ENCODE measurements around the gene NFKBIZ. TPM values are rescaled to one million over a fixed set of nuclear protein-coding genes. Genes with fewer than 3 reads are reported as not detected.

Gene NFKBIZ
- total and polyA plus RNA-seq, 4 donors, result 27.6 to 94.8 (median 81.3) TPM

- WGBS, 2 donors, result 90 to 91% methylated on average over 8 of the region's 8 CpGs
- Histone ChIP-seq H3K4me1 (ENCODE audit: control insufficient read depth in 5 of 5, insufficient read depth in 5 of 5, low read length in 5 of 5) (peaks cover 4 to 21% (median 9%) of the 10 kb centered on the region in 5 donors), H3K27ac (ENCODE audit: low read depth in 1 of 2, low read length in 1 of 2) (no peak overlapping the region), H3K9ac (ENCODE audit: insufficient read depth in 1 of 2, low read length in 2 of 2) (no peak overlapping the region), H3K36me3 (ENCODE audit: control insufficient read depth in 4 of 4, insufficient read depth in 4 of 4, low read length in 4 of 4) (peaks cover 26 to 44% (median 39%) of the 10 kb centered on the region in 4 donors), H3K27me3 (ENCODE audit: control insufficient read depth in 3 of 3, insufficient read depth in 3 of 3, low read length in 2 of 3) (no peaks in the 10 kb centered on the region), H3K4me3 (no peak overlapping the region), H3K9me3 (ENCODE audit: control insufficient read depth in 4 of 4, insufficient read depth in 3 of 4, low read length in 3 of 4) (peaks cover 0 to 2% (median 0%) of the 10 kb centered on the region in 4 donors)
- ATAC-seq (ENCODE audit: insufficient read depth, low FRiP score) (no peak), DNase-seq (no peak)
- TF ChIP-seq, protein P1, sequence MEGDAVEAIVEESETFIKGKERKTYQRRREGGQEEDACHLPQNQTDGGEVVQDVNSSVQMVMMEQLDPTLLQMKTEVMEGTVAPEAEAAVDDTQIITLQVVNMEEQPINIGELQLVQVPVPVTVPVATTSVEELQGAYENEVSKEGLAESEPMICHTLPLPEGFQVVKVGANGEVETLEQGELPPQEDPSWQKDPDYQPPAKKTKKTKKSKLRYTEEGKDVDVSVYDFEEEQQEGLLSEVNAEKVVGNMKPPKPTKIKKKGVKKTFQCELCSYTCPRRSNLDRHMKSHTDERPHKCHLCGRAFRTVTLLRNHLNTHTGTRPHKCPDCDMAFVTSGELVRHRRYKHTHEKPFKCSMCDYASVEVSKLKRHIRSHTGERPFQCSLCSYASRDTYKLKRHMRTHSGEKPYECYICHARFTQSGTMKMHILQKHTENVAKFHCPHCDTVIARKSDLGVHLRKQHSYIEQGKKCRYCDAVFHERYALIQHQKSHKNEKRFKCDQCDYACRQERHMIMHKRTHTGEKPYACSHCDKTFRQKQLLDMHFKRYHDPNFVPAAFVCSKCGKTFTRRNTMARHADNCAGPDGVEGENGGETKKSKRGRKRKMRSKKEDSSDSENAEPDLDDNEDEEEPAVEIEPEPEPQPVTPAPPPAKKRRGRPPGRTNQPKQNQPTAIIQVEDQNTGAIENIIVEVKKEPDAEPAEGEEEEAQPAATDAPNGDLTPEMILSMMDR (IDR thresholded peaks at IDR 0.05; ENCODE audit: control extremely low read depth, extremely low read depth), result no peak
These were observed 3.9 kb downstream of the NFKBIZ start for GRCh38 chr3:101852983-101853840.

DNA sequence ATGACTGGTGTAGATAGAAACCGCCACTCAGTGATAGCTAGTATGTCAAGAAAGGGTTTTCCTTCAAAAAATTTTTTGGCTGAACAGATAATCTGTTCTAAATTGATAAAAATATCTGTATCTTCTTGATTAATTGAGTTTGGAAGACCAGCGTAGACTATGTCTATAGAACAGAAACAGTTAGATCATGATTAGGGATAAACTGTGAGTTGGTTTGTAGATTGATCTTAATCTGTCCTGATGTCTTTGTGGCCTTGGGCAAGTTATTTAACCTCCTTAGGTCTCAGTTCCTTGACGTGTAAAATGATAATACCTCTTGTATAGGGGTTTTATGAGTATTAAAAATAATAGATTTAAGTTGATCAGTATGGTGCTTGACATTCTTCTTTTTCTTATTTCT, 4.7 kb downstream of the NFKBIZ start:
- Histone ChIP-seq H3K9ac (ENCODE audit: insufficient read depth in 1 of 2, low read length in 2 of 2) (no peak overlapping the region), H3K9me3 (ENCODE audit: control insufficient read depth in 4 of 4, insufficient read depth in 3 of 4, low read length in 3 of 4) (peaks cover 0 to 2% (median 0%) of the 10 kb centered on the region in 4 donors), H3K4me3 (no peak overlapping the region), H3K27me3 (ENCODE audit: control insufficient read depth in 3 of 3, insufficient read depth in 3 of 3, low read length in 2 of 3) (no peaks in the 10 kb centered on the region), H3K27ac (ENCODE audit: low read depth in 1 of 2, low read length in 1 of 2) (no peak overlapping the region), H3K36me3 (ENCODE audit: control insufficient read depth in 4 of 4, insufficient read depth in 4 of 4, low read length in 4 of 4) (peaks cover 28 to 48% (median 44%) of the 10 kb centered on the region in 4 donors), H3K4me1 (ENCODE audit: control insufficient read depth in 5 of 5, insufficient read depth in 5 of 5, low read length in 5 of 5) (peaks cover 4 to 14% (median 9%) of the 10 kb centered on the region in 5 donors)
- no peak for ATAC-seq (ENCODE audit: insufficient read depth, low FRiP score)
- TF ChIP-seq, protein P1 (IDR thresholded peaks at IDR 0.05; ENCODE audit: control extremely low read depth, extremely low read depth), result no peak
- DNase-seq, result no peak
- WGBS, 2 donors, result 92 to 94% methylated on average over 3 of the region's 3 CpGs

- no peak overlapping the region for H3K4me3 ChIP-seq
- no peak for ATAC-seq (ENCODE audit: insufficient read depth, low FRiP score)
- H3K36me3 ChIP-seq (ENCODE audit: control insufficient read depth in 4 of 4, insufficient read depth in 4 of 4, low read length in 4 of 4), result peaks cover 29 to 54% (median 52%) of the 10 kb centered on the region in 4 donors
- no peak overlapping the region for H3K9ac ChIP-seq (ENCODE audit: insufficient read depth in 1 of 2, low read length in 2 of 2)
- no peak for DNase-seq
- no peaks in the 10 kb centered on the region for H3K27me3 ChIP-seq (ENCODE audit: control insufficient read depth in 3 of 3, insufficient read depth in 3 of 3, low read length in 2 of 3)
- peaks cover 0 to 2% (median 0%) of the 10 kb centered on the region in 4 donors for H3K9me3 ChIP-seq (ENCODE audit: control insufficient read depth in 4 of 4, insufficient read depth in 3 of 4, low read length in 3 of 4)
- peak overlapping the region in 1 of 2 donors; percentile 26 for H3K27ac ChIP-seq (ENCODE audit: low read depth in 1 of 2, low read length in 1 of 2)
- TF ChIP-seq, protein P1 (IDR thresholded peaks at IDR 0.05; ENCODE audit: control extremely low read depth, extremely low read depth), result no peak
- peaks cover 4 to 14% (median 9%) of the 10 kb centered on the region in 5 donors for H3K4me1 ChIP-seq (ENCODE audit: control insufficient read depth in 5 of 5, insufficient read depth in 5 of 5, low read length in 5 of 5)
- WGBS, 2 donors, result 79 to 87% methylated on average over 2 of the region's 2 CpGs
These were observed 5.4 kb downstream of the NFKBIZ start for GRCh38 chr3:101854608-101855304.

Measured in lung (tissue), 12 donors.